Measurements from ENCODE around the gene NVL.

Gene NVL

GRCh38 chr1:224329842-224330753 is at the start of gene NVL:
NVL (minus strand) TSS chr1:224330172; CDS start chr1:224330127, 45 bp downstream.
- Histone ChIP-seq H3F3A (ENCODE audit: insufficient read depth, low read length) (peaks cover 12% of the 10 kb centered on the region), H3K9me2 (replicated peaks; ENCODE audit: insufficient read depth, low read length) (no peaks in the 10 kb centered on the region), H3K27me3 (replicated peaks; ENCODE audit: insufficient read depth, low read length) (no peaks in the 10 kb centered on the region), H4K20me1 (ENCODE audit: insufficient read depth, low read length) (peaks cover 2% of the 10 kb centered on the region; the same call in 1 of the 2 replicates), H3K36me3 (replicated peaks; ENCODE audit: insufficient read depth, low read length) (peaks cover 4% of the 10 kb centered on the region; the same call in 1 of the 2 replicates), H3K27ac (ENCODE audit: low read length) (peak within 1 kb of the TSS; percentile 82), H3K9ac (ENCODE audit: low read length) (peak within 1 kb of the TSS; percentile 90), H3K4me1 (ENCODE audit: low read length) (peaks cover 10% of the 10 kb centered on the region), H3K79me2 (ENCODE audit: low read length) (peaks cover 45% of the 10 kb centered on the region), H3K4me2 (ENCODE audit: low read depth, low read length) (peak within 1 kb of the TSS; percentile 71), H2AFZ (ENCODE audit: low read length) (peak within 1 kb of the TSS; percentile 87), H3K9me3 (replicated peaks; ENCODE audit: insufficient read depth, low read length) (no peaks in the 10 kb centered on the region), H3K4me3 (ENCODE audit: low read length) (peak within 1 kb of the TSS; percentile 97)
- DNase-seq = peak; percentile 94
- TF ChIP-seq CTCF (IDR thresholded peaks at IDR 0.05; ENCODE audit: low read length) (no peak), EZH2phosphoT487 (IDR thresholded peaks at IDR 0.05; ENCODE audit: low read length) (no peak), EZH2 (optimal IDR thresholded peaks at IDR 0.05; ENCODE audit: low read depth, low read length) (no peak)

GRCh38 chr1:224378855-224379631 is 49.1 kb upstream of the NVL start:
- 0 out of 2 replicates have a peak, but pooled peaks cover 2% of the 10 kb centered on the region for H3K79me2 ChIP-seq (ENCODE audit: low read length)
- no peak overlapping the region for H3K27ac ChIP-seq (ENCODE audit: low read length)
- H4K20me1 ChIP-seq (ENCODE audit: insufficient read depth, low read length) = no peaks in the 10 kb centered on the region
- H3K9me2 ChIP-seq (replicated peaks; ENCODE audit: insufficient read depth, low read length) = no peaks in the 10 kb centered on the region
- H3K4me1 ChIP-seq (ENCODE audit: low read length) = peaks cover 38% of the 10 kb centered on the region
- no peaks in the 10 kb centered on the region for H3K9me3 ChIP-seq (replicated peaks; ENCODE audit: insufficient read depth, low read length)
- H2AFZ ChIP-seq (ENCODE audit: low read length) = no peak overlapping the region
- no peaks in the 10 kb centered on the region for H3K27me3 ChIP-seq (replicated peaks; ENCODE audit: insufficient read depth, low read length)
- TF ChIP-seq EZH2 (optimal IDR thresholded peaks at IDR 0.05; ENCODE audit: low read depth, low read length) = no peak
- TF ChIP-seq CTCF (IDR thresholded peaks at IDR 0.05; ENCODE audit: low read length) = no peak
- no peak for TF ChIP-seq EZH2phosphoT487 (IDR thresholded peaks at IDR 0.05; ENCODE audit: low read length)
- H3K36me3 ChIP-seq (replicated peaks; ENCODE audit: insufficient read depth, low read length) = no peaks in the 10 kb centered on the region
- H3F3A ChIP-seq (ENCODE audit: insufficient read depth, low read length) = peaks cover 36% of the 10 kb centered on the region
- H3K9ac ChIP-seq (ENCODE audit: low read length) = no peak overlapping the region
- DNase-seq = no peak
- peak overlapping the region; percentile 42; the same call in 1 of the 2 replicates for H3K4me2 ChIP-seq (ENCODE audit: low read depth, low read length)
- no peak overlapping the region for H3K4me3 ChIP-seq (ENCODE audit: low read length)

- no peak overlapping the region for H3K4me3 ChIP-seq (ENCODE audit: low read length)
- peaks cover 38% of the 10 kb centered on the region for H3K4me1 ChIP-seq (ENCODE audit: low read length)
- peak overlapping the region; percentile 45; the same call in 1 of the 2 replicates for H3K27ac ChIP-seq (ENCODE audit: low read length)
- peak overlapping the region; percentile 19; the same call in 1 of the 2 replicates for H3K4me2 ChIP-seq (ENCODE audit: low read depth, low read length)
- TF ChIP-seq CTCF (IDR thresholded peaks at IDR 0.05; ENCODE audit: low read length) = no peak
- no peak for TF ChIP-seq EZH2 (optimal IDR thresholded peaks at IDR 0.05; ENCODE audit: low read depth, low read length)
- TF ChIP-seq EZH2phosphoT487 (IDR thresholded peaks at IDR 0.05; ENCODE audit: low read length) = no peak
- no peaks in the 10 kb centered on the region for H3K9me3 ChIP-seq (replicated peaks; ENCODE audit: insufficient read depth, low read length)
- no peaks in the 10 kb centered on the region for H3K9me2 ChIP-seq (replicated peaks; ENCODE audit: insufficient read depth, low read length)
- H3F3A ChIP-seq (ENCODE audit: insufficient read depth, low read length) = peaks cover 38% of the 10 kb centered on the region
- H4K20me1 ChIP-seq (ENCODE audit: insufficient read depth, low read length) = no peaks in the 10 kb centered on the region
- no peak overlapping the region for H2AFZ ChIP-seq (ENCODE audit: low read length)
- H3K79me2 ChIP-seq (ENCODE audit: low read length) = peaks cover 7% of the 10 kb centered on the region; the same call in 1 of the 2 replicates
- peak; percentile 86 for DNase-seq
- no peaks in the 10 kb centered on the region for H3K36me3 ChIP-seq (replicated peaks; ENCODE audit: insufficient read depth, low read length)
- no peaks in the 10 kb centered on the region for H3K27me3 ChIP-seq (replicated peaks; ENCODE audit: insufficient read depth, low read length)
- H3K9ac ChIP-seq (ENCODE audit: low read length) = no peak overlapping the region
These were observed 47.7 kb upstream of the NVL start for GRCh38 chr1:224377676-224378006.
